ENCODE data around the gene MKRN2.
"Not testable (repeated sequence)": the region's sequence is repeated elsewhere in the genome, so short reads cannot be mapped to it uniquely, and the experiment has no call there.

The MKRN2 gene

GRCh38 chr3:12556690-12557472, at the start of gene MKRN2:
MKRN2 (plus strand) TSS chr3:12557087; CDS start chr3:12557151, 64 bp downstream.
- DNase-seq = peak; percentile 84

GRCh38 chr3:12507591-12508281, 49.2 kb upstream of the MKRN2 start:
- DNase-seq = no peak

GRCh38 chr3:12508291-12508700, 48.6 kb upstream of the MKRN2 start:
- DNase-seq = no peak

GRCh38 chr3:12509466-12509865, 47.4 kb upstream of the MKRN2 start:
- no peak for DNase-seq

GRCh38 chr3:12512534-12513118, 44.3 kb upstream of the MKRN2 start:
- DNase-seq = no peak

- no peak for DNase-seq
Observed at GRCh38 chr3:12513694-12514446, 43.0 kb upstream of the MKRN2 start.

GRCh38 chr3:12515631-12516030, 41.3 kb upstream of the MKRN2 start:
- no peak for DNase-seq

- no peak for DNase-seq
Observed at GRCh38 chr3:12516873-12517272, 40.0 kb upstream of the MKRN2 start.

- DNase-seq = no peak
Observed at GRCh38 chr3:12518261-12519028, 38.4 kb upstream of the MKRN2 start.

GRCh38 chr3:12521010-12521409, 35.9 kb upstream of the MKRN2 start:
- no peak for DNase-seq

- DNase-seq = no peak
Observed at GRCh38 chr3:12522721-12523120, 34.2 kb upstream of the MKRN2 start.

GRCh38 chr3:12527757-12528143, 29.1 kb upstream of the MKRN2 start:
- DNase-seq = no peak

- no peak for DNase-seq
Observed at GRCh38 chr3:12532182-12532581, 24.7 kb upstream of the MKRN2 start.

- no peak for DNase-seq
Observed at GRCh38 chr3:12536423-12536822, 20.5 kb upstream of the MKRN2 start.

GRCh38 chr3:12541625-12542024, 15.3 kb upstream of the MKRN2 start:
- DNase-seq = no peak

- DNase-seq = not testable (repeated sequence)
Observed at GRCh38 chr3:12543497-12543896, 13.4 kb upstream of the MKRN2 start.

GRCh38 chr3:12544652-12545472, 12.0 kb upstream of the MKRN2 start:
- DNase-seq = no peak

GRCh38 chr3:12545473-12545791, 11.5 kb upstream of the MKRN2 start, which contains the start of gene MKRN2OS:
MKRN2OS (minus strand) TSS chr3:12545499; CDS start chr3:12545464, 35 bp downstream.
- no peak for DNase-seq

GRCh38 chr3:12549971-12550760, 6.7 kb upstream of the MKRN2 start:
- DNase-seq = no peak

GRCh38 chr3:12553921-12554391, 2.9 kb upstream of the MKRN2 start:
- no peak for DNase-seq

- no peak for DNase-seq
Observed at GRCh38 chr3:12556314-12556689, 585 bp upstream of the MKRN2 start.
